Sigmoid colon (tissue), 4 donors: ENCODE data around the gene OSBP2.

Source experiments
- CTCF ChIP-seq, 4 experiments: fragments of 450-650 bp in 3 of 4; fragments of 200-600 bp in 1 of 4; IDR thresholded peaks; one replicate each; pipeline ENCODE4 v1.5.1; 2016 to 2019; ENCODE audit warnings: antibody characterized with exemption in 4 of 4, mild to moderate bottlenecking in 3 of 4, moderate library complexity in 2 of 4
- EP300 ChIP-seq, 4 donors: sonication (generic); formaldehyde crosslinking; IDR thresholded peaks; one replicate each; pipeline ENCODE4 v1.6.1; 2017; ENCODE audit warnings: antibody characterized with exemption in 4 of 4
- POLR2A ChIP-seq, 2 donors: fragments of 450-650 bp; IDR thresholded peaks; one replicate each; pipeline ENCODE4 v1.6.1; 2016; ENCODE audit warnings: antibody characterized with exemption in 2 of 2, mild to moderate bottlenecking in 2 of 2, moderate library complexity in 2 of 2
- POLR2AphosphoS5 ChIP-seq, 4 donors: sonication (generic); formaldehyde crosslinking; IDR thresholded peaks; one replicate each; pipeline ENCODE4 v1.6.1; 2017; ENCODE audit warnings: antibody characterized with exemption in 4 of 4

DNA sequence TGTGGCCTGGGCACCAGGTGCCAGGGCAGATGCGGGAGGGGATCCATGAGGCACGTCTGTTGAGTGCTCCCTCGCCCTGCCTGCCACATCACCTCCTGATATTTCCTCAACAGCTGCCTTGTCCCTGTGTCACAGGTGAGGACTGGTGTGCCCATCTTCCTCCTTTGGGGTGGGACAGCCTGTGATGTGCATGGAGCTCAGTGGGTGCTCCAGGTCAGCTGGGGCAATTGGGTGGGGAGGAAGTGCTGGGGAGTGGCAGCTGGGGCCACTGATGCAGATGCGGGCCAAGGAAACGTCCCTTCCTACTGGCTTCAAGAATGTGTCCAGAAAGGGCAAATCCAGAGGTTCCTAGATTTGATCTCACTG lies 190.3 kb downstream of the OSBP2 start:
- TF ChIP-seq POLR2A (IDR thresholded peaks at IDR 0.05): no peak
- no peak for TF ChIP-seq CTCF (IDR thresholded peaks at IDR 0.05)
- no peak for TF ChIP-seq POLR2AphosphoS5 (IDR thresholded peaks at IDR 0.05)
- no peak for TF ChIP-seq EP300 (IDR thresholded peaks at IDR 0.05)
